GM18868 (cell line): ENCODE data around the gene GPATCH2.
"Not testable (repeated sequence)": the region's sequence is repeated elsewhere in the genome, so short reads cannot be mapped to it uniquely, and the experiment has no call there.

Experiments
- ATAC-seq: cut with Tn5 transposase; IDR thresholded peaks from one replicate; pipeline ENCODE4 v1.9.1; 2021; ENCODE audit warnings: mild to moderate bottlenecking, moderate library complexity; ENCODE audit not compliant: unreplicated experiment

Gene GPATCH2

DNA sequence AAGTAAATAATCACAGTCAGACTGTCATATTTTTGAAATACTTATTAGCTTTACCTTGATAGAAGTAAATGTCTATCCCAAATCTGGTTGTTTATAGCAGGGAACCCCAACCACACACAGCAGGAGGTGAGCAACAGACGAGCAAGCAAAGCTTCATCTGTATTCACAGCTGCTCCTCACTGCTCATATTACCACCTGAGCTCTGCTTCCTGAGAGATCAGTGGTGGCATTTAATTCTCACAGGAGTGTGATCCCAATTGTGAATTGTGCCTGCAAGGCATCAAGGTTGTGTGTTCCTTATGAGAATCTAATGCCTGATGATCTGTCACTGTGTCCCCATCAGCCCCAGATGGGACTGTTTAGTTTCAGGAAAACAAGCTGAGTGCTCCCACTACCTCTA, 104.3 kb downstream of the GPATCH2 start:
- ATAC-seq: no peak

GRCh38 chr1:217525773-217526490, 105.0 kb downstream of the GPATCH2 start:
- no peak for ATAC-seq

GRCh38 chr1:217524787-217525520, 105.9 kb downstream of the GPATCH2 start:
- no peak for ATAC-seq

DNA sequence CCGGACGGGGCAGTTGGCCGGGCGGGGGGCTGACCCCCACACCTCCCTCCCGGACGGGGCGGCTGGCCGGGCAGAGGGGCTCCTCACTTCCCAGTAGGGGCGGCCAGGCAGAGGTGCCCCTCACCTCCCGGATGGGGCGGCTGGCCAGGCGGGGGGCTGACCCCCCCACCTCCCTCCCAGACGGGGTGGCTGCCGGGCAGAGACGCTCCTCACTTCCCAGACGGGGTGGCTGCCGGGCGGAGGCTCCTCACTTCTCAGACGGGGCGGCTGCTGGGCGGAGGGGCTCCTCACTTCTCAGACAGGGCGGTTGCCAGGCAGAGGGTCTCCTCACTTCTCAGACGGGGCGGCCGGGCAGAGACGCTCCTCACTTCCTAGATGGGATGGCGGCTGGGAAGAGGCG, 107.0 kb downstream of the GPATCH2 start:
- ATAC-seq: not testable (repeated sequence)

DNA sequence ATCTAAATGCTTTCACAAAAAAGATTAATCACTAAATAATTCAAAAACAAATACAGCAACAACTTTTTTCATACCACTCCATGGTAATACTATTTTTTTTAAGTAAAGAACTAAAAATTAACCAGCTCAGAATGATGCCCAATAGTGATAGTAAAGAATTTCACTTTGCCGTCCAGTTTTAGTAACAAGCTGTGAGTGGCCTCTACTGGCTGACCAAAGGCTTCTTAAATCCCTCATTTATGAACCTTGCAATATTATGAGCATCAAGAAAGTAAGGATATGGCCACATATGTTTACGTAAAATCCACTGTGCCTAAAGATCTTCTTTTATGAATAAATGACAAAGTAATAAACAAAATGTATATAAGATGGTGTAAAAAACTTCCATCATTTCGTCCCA, 108.6 kb downstream of the GPATCH2 start:
- no peak for ATAC-seq

DNA sequence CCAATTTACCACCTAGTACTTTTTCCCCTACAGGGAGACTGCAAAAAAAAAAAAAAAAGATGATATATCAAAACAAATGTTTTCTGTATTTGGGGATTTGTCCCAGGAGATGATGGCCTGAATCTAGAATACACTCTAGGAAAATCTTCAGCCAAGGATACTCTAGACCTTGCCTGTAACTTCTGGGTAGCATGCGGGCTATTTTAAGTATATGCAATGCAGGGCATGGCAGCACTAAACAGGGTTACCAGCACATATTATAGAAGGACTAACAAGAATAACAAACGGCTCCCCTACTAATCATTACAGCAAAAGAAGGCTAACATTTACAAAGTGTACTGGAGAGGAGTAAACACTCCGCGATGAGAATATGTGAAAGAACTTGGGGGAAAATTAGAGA, 109.6 kb downstream of the GPATCH2 start:
- ATAC-seq: no peak

GRCh38 chr1:217506878-217507277, 124.0 kb downstream of the GPATCH2 start:
- no peak for ATAC-seq

- no peak for ATAC-seq
These were observed 132.7 kb downstream of the GPATCH2 start for GRCh38 chr1:217498209-217498608.

DNA sequence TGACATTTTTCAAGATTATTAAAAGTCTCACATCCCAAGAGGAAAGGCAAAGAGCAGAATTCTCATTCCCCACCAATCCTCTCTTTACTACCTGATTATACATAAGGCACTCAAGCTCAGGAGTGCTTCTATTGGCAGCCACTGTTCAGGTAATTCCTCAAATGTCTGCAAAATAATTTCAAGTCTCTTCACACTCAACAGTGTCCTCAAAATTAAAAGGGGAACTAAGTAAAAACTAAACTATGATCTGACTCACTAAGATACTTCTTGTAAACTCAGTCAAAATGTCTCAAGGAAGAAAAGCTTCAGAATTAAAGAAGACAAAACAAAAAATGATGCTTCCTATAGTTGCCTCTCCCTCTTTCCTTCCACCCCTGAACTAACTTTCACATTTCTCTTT, 135.6 kb downstream of the GPATCH2 start:
- peak; percentile 95 for ATAC-seq

DNA sequence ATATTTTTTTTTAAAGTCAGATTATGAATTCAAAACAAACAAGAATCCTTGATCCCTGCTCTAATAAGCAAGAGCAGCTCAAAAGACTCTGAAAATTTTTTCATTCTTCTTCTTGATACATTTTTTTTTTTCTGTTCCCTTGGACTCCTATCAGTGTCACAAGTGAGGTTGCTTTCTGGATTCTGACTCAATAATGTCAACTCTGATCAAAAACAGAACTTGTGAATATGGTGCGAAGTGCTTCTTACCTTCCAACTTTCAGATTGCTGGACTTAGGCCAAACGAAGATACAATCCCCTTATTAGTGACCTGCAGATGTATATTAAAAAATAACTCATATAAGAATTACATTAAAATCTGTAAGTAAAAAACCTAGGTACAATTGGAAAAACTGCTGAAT, 136.1 kb downstream of the GPATCH2 start:
- ATAC-seq: peak; percentile 82

- no peak for ATAC-seq
These were observed 137.6 kb downstream of the GPATCH2 start for GRCh38 chr1:217493290-217493689.

DNA sequence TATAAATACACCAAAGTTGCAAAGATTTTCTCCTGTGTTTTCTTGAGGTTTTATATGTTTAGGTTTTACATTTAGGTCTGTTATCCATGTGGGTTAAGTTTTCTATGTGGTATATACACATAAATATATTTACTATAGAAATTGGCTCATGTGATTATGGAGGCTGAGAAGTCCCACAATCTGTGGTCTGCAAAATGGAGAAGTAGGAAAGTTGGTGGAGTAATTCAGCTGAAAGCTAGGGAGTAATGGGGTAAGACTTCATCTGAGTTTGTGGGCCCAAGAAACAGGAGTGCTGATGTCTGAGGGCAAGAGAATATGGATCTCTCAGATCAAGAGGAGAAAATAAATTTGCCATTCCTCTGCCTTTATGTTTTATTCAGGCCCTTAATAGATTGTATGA, 146.0 kb downstream of the GPATCH2 start:
- no peak for ATAC-seq

- peak; percentile 97 for ATAC-seq
These were observed 148.4 kb downstream of the GPATCH2 start for GRCh38 chr1:217482356-217483102.

- no peak for ATAC-seq
These were observed 152.4 kb downstream of the GPATCH2 start for GRCh38 chr1:217478450-217478849.

DNA sequence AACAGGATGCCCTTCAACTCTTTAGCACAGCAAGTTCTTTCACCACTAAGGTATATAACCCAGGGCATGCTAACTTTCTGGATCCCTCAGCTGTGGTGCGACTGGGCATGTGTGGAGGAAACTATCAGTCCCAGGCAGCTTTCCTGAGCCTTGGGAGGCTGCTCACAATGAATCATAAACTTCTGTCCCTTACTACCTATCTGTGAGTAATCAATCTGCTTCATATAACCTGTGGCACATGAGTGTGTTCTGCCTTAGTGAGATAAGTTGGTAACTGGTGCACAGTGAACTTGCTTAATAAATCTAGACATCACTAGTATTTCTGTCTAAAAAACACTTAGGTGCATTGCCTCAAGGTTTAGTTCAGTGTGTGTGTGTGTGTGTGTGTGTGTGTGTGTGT, 158.0 kb downstream of the GPATCH2 start:
- ATAC-seq: no peak

- ATAC-seq: no peak
These were observed 159.5 kb downstream of the GPATCH2 start for GRCh38 chr1:217471403-217471802.

DNA sequence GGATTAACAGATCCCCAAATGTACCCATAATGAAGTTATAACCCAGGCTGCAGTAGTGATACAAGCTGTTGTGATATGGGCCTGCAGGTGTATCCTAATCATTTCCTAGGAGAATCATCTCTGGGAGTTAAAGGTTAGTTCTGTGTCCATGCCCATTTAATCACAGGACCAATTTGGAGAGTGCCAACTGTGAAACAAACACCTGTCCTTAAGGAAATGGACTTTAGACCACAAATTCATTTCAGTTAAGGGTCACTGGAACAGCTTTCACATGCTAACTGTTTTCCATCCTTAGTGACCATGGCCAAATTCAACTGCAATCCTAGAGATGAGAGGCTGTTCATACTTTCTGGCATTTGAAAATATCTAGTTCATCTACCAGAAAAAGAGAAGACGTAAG, 160.9 kb downstream of the GPATCH2 start:
- ATAC-seq: no peak

DNA sequence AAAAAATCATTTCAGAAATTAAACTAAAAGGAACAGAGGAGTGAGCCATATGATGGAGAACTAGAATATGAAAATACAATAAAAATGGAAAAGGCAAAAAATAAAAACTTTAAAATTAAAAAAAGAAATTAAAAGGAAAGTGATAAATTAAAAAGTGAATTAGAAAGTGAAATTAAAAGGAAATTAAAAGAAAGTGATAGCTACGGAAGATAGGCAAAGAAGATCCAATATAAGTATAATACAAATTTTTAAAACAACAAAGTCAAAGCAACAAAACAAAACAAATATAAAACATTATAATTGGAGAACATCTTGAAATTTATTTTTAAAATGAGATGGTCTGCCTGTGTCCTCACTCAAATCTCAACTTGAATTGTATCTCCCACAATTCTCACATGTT, 165.8 kb downstream of the GPATCH2 start:
- ATAC-seq: no peak

DNA sequence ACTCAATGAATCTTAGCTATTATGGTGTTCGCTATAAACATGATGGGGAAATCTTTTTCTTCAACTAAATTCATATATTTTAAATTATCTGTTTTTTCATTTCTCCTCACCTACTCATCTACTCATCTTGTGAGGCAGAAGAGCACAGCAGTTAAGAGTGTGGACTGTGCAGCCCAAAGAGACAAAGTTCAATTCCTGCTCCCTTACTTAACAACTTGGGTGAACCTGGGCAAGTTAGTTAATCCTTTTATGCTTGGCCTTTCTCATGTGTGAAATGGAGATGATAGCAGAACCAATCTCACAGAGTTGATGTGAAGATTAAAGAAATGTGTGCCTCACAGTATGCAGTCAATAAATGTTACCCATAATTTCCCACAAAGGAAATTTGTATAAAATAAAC, 168.2 kb downstream of the GPATCH2 start:
- no peak for ATAC-seq

GRCh38 chr1:217462159-217462558, 168.7 kb downstream of the GPATCH2 start:
- ATAC-seq: no peak

DNA sequence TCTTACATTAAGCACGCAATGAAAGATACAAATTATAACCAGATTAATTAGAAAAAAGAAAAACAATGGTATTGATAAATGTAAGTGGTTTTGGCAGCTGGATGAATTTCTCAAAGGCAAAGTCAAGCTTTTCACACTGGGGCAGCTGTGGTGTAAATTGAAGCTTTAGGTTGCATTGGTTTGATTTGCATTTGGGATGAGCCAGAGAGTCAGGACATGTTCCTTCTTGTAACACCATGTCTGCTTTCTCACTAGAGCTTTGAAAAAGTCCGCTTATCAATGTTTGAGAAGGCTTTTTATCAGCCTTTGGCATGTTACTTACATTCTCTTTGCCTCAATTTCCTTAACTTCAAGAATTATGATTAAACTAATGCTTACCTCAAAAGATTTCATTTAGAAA, 173.9 kb downstream of the GPATCH2 start:
- ATAC-seq: no peak

GRCh38 chr1:217456261-217456660, 174.6 kb downstream of the GPATCH2 start:
- no peak for ATAC-seq
